HG03095 (cell line): Measurements from ENCODE around the gene CLCN5.
"Not testable (repeated sequence)": the region's sequence is repeated elsewhere in the genome, so short reads cannot be mapped to it uniquely, and the experiment has no call there.

Experiments
- ATAC-seq: cut with Tn5 transposase; IDR thresholded peaks from one replicate; pipeline ENCODE4 v1.9.1; 2021; ENCODE audit warnings: moderate library complexity; ENCODE audit not compliant: unreplicated experiment

The CLCN5 gene

DNA sequence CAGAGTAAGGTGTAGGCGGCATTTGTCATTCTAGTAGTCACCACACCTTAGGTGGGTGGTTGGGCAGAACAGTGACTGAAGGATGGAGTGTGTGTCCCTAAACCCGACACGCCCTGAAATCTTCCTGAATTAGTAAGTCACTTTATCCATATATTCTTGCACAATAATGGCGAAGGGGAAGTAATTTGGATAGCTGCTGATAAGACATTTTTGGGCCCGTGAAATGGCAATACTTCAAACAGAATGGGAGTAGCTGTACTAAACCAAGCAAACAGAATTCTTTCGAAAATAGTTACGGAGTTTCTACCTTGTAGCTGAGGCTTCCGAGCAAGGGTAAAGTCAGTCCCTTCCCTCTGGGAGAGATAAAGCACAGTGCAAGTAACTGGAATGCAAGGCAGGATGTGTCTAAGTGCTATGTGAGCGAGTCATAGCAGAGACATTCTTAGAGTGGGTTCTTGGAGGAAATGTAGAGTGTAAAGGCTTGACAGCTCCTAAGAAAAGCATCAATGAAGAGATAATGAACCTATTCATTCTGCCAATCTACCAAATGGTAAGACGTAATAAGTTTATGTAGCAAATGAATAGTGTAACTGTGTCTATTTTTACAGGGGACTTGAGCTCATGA is 72.8 kb downstream of the CLCN5 start:
- no peak for ATAC-seq

DNA sequence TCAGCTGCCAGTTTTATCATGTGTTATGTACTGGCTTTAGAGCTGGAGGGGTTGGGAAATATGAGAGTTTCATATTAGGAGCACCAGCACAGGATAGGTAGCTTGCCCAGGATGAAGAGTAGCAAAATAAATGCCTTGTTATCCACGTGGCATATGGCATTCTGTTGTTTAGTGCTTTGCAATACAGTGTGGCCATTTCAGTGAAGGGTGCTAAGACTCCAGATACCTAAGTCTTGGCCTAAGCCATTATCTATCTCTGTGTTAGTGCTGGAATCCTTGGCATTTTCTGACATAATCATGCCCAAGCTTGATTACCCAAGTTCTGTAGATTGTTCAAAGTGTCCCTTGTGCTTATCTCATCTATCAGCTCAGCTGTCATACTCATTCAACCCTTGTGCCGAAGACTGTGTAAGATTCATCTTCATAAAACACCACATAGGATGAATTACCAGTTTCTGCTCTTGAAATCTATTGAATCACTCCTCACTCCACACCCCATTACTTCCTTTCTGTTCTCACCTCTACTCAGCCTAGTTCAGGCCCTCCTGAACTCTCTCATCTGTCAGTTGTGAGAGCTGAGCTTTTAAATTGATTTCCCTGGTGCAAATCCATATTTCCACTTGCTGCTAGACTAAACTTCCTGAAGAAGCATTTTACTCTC is 73.5 kb downstream of the CLCN5 start:
- ATAC-seq: no peak

DNA sequence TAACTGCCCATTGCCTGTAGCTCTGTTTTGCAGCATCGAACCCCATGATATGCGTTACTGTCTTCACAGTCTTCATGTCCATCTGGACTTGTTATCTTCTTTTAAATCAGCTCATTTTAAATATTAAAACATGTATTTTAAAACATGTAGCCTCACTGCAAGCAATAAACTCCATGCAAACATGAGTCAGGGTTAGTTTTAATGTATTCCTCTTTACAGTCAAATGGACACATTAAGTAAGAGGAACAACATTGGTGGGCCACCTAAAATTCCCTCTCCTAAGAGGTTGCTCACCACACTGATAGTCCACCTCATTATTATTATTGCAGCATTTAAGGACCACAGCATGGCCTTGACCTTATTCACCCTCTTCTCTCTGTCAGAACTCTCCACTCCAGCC is 74.1 kb downstream of the CLCN5 start:
- ATAC-seq: no peak

DNA sequence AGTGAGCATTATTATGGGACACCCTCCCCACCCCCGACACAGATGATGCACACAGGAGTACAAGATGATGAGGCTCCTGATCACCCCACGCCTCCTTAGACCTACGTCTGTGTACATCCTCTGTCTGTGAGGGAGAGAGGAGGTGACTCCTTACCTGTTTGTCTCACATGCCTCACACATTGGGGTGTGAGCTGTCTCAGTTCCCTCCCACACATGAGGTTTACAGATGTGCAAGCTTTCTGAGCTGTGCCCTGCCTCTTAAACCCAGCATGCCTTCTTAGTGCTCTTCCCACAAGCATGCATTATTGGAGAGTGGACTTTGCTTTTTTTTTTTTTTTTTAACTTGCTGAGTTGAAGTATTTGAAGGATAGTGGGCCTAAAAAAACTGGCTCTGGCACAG is 76.7 kb downstream of the CLCN5 start:
- no peak for ATAC-seq

DNA sequence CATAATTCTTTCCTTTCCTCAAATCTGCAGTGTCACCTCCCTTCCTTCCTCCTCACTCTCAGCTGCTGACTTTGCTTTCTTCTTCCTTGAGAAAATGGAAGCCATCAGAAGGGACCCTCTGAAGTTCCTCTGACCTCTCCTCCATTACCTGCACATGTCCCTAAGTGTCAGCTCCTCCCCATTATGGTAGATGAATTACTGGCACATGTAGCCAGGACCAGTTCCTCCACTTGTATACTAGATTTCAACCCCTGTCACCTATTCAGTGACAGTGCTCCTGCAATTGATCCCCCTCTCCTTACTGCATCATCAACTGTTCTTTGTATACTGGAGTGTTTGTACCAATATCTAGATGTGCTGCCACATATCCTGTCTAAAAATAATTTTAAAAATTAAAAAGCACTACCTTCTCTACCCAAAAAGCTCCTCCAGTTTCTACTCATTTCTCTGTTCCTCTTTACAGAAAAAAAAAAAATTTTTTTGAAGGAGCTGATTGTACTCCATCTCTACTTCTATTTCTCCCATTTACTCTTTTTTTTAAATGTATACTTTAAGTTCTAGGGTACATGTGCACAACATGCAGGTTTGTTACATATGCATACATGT is 78.6 kb downstream of the CLCN5 start:
- peak; percentile 46 for ATAC-seq

DNA sequence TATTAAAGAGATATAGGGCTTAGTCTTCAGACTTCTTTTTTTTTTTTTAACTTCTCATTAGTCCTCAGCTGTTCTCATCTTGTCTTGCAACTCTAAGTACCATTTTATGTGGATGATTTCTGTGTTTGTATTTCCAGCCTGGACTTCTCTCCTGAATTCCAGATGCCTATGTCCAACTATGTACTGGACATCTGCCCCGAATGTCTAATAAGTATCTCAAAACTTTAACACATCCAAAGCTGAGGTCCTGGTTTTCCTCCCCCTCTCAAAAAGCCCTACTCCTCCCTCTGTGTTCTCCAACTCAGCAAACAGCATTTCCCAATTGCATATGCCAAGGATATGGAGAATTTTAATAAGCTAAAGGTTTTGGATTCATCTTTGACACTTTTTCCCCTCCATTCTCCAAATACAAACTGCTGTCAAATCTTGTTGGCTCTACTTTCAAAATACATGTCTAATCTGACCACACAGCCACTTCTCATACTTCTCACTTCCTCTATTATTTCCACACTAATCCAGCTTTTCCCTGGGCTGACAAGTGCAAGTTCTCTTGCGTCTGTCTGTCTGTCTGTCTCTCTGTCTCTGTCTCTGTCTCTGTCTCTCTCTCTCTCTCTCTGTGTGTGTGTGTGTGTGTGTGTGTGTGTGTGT is 79.8 kb downstream of the CLCN5 start:
- no peak for ATAC-seq

DNA sequence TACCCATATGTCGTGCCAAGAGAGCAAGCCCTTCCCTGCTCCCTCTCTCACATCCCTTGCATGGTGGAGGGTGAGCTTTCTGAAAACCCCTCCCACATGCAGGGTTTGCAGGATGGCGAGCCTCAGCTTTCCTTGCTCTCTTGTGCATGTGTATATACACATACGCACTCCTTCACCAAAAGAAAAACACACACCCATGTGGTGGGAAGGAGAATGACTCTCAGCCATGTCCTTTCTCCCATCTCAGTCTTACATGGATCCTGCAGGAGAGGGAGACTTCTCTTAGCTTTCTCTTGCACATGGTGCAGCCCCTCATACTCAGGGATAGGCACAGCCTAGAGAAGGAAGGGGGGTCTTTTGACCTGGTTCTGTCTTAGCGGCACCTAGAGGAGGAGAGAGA is 81.1 kb downstream of the CLCN5 start:
- ATAC-seq: no peak

DNA sequence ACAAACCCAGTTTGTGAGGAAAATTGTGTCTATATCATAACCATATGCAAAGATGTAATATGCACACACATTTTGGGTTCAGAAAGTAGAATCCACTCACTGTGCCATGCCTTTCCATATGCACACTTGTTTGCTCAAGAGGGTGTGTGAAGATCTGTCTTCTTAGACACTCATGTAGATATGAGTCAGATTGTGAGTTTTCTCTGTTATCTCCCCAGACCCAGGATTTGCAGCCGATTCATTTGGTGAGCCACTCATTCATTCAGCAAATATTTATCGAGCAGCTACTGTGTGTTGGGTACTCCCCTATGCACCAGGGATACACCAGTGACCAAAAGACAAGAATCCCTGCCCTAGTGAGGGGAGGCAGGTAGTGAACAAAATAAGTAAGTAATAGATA is 81.5 kb downstream of the CLCN5 start:
- ATAC-seq: no peak

DNA sequence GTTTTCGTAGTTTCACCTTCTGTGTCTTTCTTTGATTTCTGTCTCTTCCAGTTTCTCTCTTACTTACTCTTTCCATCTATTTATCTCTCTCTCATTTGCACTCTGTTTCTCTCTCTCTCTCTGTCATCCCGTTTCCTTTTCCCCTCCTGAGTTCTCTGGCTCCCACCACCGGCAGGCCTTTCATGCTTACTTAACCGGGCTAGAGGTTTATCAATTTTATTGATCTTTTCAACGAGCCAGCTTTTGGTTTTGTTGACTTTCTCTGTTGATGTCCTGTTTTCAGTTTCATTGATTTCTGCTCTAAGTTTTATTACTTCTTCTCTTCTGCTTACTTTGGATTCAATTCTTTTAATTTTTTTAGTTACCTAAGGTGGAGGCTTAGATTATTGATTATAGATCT is 103.2 kb downstream of the CLCN5 start:
- not testable (repeated sequence) for ATAC-seq

DNA sequence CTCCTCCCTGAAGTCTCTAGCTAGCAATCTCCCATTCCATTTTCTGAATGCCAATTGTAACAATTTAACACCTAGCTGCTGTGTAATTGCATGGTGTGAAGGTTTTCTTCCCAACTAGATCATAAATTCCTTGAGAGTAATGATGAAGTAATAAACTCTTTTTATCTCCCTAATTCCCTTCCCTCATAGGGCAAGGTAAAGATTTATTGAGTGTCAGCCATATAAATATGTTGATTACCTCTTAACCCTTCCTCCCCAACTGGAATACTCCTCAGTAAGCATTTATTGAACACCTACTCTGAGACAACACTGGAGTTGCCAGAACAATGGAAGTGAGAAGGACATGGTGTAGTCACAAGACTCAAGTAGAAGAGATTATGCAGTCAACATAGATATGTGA is 112.7 kb downstream of the CLCN5 start:
- no peak for ATAC-seq

DNA sequence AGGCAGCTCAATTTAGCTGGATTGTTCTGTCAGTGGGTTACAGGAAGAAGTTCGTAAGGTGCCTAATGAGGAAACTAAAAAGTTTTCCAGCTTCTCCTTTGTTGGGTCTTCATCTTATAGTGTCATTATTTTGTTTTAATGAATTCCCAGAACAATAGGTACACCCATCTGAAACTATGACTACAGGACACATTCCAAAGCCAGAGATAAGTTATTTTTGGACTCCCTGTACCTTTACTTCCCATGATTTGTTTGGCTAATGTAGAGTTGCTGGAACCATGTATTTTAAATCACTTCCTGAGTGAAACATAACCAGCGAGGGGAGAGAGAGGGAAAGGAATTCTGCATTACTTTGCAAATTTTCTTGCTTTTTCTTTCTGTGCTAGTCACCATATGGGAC is 114.0 kb downstream of the CLCN5 start:
- no peak for ATAC-seq

DNA sequence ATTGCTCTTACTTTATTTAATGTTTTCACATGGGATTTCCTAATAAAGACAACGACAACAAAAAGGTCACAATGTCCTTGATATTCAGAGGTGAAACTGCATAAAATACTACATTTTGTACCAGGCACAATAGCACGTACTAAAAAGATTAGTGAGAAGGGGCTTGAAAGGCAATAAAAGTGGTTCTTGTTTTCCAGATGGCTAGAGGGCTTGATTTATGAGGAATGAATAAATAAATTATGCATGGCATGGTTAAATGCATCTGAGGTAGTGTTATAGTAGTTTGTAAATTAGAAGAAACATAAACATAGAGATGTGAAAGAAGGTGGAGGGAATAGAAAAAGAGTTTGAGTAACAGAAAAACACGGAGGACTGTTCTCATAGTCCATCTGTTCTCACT is 123.4 kb downstream of the CLCN5 start:
- no peak for ATAC-seq

DNA sequence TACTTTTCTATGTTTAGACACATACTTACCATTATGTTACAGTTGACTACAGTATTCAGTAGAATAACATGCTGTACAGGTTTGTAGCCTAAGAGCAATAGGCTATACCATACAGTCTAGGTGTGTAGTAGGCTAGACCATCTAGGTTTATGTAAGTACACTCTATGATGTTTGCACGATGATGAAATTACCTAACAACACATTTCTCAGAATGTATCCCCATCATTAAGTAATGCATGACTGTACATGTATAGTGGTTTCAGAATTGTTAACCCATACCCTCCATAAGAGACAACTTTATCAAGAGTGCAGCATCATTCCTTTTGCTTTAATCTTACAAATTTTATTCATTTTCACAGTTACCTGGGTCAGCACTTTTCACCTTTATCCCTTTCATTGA is 126.8 kb downstream of the CLCN5 start:
- no peak for ATAC-seq

DNA sequence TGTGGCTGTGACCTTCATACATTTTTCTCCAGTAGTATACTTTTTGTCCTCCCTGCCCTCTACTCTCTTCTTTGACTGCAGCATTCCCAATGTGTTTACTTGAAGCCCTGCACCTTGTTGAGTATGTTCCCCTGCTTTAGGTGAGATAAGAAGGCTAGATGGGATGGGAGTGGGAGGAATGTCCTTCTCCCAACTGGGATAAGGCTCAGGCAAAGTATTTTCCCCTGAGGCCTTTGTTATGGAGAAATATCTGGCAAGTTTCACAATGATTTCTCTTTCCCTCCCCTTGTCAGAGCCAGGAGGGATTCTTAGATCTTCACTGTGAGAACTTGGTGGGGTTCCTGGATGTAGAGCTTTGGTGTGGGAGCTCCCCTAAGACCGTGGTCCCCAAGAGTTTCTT is 131.8 kb downstream of the CLCN5 start:
- ATAC-seq: no peak

DNA sequence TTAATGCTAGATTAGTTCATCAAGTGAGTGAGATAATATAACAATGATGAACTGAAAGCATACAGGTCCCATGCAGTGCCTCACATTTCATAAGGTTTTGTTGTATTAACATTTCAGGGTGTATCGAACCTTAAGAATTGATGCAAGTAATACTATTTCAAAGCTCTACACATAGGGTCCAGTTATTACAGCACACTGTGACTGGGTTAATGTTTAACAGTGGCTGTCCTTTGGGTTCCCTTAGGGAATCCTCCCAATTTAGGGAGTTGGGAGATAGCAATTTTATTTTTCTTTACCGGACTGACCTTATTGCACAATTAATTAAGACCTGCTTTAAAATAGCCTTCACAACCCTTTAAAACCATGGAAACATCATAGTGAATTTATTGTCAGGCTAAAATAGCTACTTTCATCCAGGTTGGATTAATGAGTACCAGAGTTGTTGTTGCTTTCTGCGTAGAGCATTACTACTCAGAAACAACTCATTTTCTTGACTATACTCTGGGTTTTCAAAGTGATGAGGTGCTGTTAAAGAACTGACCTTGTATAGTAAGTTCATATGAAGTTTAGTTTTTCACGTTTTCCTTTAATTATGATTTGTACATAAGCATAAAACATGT is 144.0 kb downstream of the CLCN5 start:
- ATAC-seq: no peak

DNA sequence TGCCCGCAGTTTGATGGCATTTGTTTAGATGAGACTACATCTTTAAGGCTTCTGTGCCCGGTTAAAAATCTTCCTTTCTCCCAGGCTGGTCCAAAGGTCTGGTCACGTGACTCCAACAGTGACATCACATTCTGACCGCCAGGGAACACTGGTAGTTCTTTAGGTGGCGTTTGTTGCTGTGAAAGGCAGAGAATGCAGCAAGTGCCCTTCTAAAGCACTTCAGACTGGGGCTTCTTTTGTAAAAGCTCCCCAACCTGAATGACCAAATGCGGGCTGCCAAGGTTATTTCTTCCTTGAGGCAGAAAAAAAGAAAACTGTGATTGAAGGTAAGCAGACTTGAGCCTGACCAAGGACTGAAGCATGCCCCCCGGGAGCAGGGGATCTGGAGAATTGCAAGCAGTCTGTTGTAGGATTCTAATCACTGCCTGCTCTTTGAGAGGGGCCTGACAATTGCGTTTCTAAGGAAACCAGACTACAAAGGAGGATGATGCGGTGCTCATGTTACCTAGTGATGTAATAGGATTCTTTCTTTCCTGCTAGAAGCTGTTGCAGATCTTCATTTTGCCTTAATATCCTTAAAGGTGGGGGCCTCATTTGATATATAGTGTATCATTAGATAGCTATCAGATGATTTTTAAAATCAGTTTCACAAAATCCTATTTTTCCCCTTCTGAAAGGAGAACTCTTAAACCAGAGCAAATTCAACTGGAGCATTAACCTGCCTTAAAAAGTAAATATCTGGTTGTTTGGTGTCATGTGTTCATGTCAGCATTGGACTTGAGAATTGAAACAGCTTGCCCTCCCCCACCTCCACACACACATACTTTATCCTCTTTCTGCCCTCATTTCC is 145.3 kb downstream of the CLCN5 start:
- no peak for ATAC-seq

DNA sequence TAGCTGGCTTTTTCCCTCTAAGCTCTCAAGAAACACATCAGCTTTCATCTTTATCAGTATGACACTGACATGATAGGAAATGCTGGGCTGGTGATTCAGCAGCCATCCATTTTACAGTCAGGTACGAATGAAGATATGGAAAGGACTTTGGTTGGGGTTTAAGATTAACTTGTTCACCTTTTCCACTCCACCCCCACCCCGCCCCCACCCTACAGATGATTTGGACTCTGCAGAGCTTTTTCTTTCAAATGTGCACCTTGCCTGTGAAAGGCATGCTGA is 145.8 kb downstream of the CLCN5 start:
- ATAC-seq: no peak

DNA sequence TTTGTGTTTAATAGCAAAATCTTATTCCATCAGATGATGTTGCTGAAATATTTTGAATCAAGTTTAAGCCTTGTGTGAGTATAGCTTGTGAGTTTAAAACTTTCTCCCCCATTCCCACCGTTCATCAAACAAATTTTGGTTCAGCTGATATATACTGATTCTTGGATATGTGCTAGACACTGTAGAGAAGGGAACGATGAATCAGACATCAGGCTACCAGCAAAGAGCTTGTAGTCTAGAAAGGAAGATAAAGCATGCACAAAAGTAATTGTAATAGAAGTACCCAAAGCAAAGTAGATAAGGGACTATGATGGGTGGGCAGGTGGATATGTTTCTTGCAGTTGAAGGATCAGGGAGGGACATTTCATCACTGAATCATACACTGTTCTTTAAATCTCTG is 146.5 kb downstream of the CLCN5 start:
- ATAC-seq: no peak

DNA sequence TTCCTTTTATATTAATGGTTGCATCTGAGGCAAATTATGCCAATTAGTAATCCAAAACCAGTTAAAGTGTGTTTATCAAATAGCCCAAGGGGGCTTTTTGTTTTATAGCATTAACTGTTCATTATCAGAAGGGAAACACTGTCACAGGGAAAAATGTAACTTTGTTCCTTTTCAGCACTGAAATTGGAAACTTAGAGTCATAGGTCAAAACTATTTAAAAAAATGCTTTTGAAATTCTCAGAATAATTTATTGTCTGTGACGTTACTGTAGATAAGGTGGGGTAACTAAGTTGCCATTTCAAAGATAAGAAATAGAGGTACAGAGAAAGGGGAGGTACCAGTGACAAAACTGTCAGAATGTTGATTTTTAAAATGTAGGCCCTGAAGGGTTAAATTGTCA is 149.1 kb downstream of the CLCN5 start:
- ATAC-seq: no peak

DNA sequence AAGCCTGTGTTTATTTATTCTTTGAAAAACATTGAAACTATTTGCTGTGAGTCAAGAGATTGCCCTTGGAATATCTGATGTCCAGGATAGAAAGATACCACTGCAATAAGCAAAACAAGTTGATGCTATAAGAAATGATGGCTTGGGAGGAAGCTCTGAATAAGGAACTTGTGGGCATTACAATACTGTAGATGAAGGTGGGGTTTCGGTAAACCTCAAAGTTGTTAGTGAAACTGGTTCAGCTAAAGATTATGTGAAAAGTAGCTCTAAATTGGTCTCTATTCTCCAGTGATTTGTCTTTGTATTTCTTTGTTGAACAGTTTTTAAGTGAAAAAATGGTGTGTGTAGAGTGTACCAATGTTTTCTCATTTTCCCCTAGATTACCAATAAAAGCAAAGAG is 149.7 kb downstream of the CLCN5 start:
- no peak for ATAC-seq

DNA sequence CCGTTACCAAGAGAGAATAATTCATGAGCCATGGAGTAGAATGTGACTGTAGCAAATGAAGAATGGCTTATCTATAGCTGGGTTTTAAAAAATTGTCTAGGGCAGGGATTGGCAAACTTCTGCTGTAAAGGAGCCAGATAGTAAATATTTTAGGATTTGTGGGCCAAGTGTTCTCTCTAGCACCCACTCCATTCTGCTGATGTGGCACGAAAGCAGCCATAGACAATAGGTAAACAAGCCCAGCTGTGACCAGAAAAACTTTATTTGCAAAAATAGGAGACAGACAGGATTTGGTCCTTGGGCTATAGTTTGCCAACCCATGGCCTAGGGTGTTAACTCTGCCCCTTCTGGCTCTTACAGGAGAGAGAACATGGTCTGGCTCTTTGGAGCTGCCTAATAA is 151.2 kb downstream of the CLCN5 start:
- ATAC-seq: no peak
